ENCODE results near the gene RAP1GAP.

- TF ChIP-seq, protein P1, sequence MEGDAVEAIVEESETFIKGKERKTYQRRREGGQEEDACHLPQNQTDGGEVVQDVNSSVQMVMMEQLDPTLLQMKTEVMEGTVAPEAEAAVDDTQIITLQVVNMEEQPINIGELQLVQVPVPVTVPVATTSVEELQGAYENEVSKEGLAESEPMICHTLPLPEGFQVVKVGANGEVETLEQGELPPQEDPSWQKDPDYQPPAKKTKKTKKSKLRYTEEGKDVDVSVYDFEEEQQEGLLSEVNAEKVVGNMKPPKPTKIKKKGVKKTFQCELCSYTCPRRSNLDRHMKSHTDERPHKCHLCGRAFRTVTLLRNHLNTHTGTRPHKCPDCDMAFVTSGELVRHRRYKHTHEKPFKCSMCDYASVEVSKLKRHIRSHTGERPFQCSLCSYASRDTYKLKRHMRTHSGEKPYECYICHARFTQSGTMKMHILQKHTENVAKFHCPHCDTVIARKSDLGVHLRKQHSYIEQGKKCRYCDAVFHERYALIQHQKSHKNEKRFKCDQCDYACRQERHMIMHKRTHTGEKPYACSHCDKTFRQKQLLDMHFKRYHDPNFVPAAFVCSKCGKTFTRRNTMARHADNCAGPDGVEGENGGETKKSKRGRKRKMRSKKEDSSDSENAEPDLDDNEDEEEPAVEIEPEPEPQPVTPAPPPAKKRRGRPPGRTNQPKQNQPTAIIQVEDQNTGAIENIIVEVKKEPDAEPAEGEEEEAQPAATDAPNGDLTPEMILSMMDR (IDR thresholded peaks at IDR 0.05): no peak
- TF ChIP-seq POLR2A (IDR thresholded peaks at IDR 0.05): no peak
- TF ChIP-seq EP300 (IDR thresholded peaks at IDR 0.05): no peak
Observed at GRCh38 chr1:21648352-21648730, 20.8 kb downstream of the RAP1GAP start.

All from stomach (tissue), 4 donors.